SK-N-SH treated with all-trans-retinoic acid at 6 μM for 48 hours (cell line): ENCODE data around the gene ERVK3-1.

Experiments used
- ESRRG ChIP-seq: fragments of 250-450 bp; sonication (Bioruptor Pico); IDR thresholded peaks from 2 replicates; pipeline ENCODE4 v1.6.1; 2021; ENCODE audit warnings: mild to moderate bottlenecking
- ISL1 ChIP-seq: fragments of 250-450 bp; sonication (Bioruptor Pico); IDR thresholded peaks from 2 replicates; pipeline ENCODE4 v2.1.2; 2022; ENCODE audit warnings: mild to moderate bottlenecking, moderate library complexity
- TCF4 ChIP-seq: fragments of 250-450 bp; sonication (Bioruptor Pico); IDR thresholded peaks from 2 replicates; pipeline ENCODE4 v1.8.0; 2021; ENCODE audit warnings: mild to moderate bottlenecking, moderate library complexity, borderline replicate concordance
- ZNF565 ChIP-seq: fragments of 450-650 bp; formaldehyde crosslinking; conservative IDR thresholded peaks from 2 replicates; pipeline ENCODE4 v1.5.0; 2020; ENCODE audit warnings: low read depth, mild to moderate bottlenecking, moderate library complexity

- no peak for TF ChIP-seq ZNF565 (CRISPR knock-in tag)
- no peak for TF ChIP-seq ISL1 (CRISPR knock-in tag)
- no peak for TF ChIP-seq ESRRG (CRISPR knock-in tag)
- no peak for TF ChIP-seq TCF4 (CRISPR knock-in tag)
Measured at GRCh38 chr19:58294743-58295374, 10.3 kb upstream of the ERVK3-1 start.
